ENCODE results near the gene EN1. TPM values are rescaled to one million over a fixed set of nuclear protein-coding genes. Genes with fewer than 3 reads are reported as not detected.

Gene EN1
- total RNA-seq, 4 donors from 2014 or later, result not detected

- Histone ChIP-seq H3K4me3 (no peak overlapping the region), H3K4me1 (peaks cover 0 to 8% (median 0%) of the 10 kb centered on the region in 3 donors), H3K27ac (no peak overlapping the region), H3K36me3 (no peaks in the 10 kb centered on the region), H3K27me3 (peaks cover 0 to 74% (median 0%) of the 10 kb centered on the region in 4 donors), H3K9me3 (no peaks in the 10 kb centered on the region)
- TF ChIP-seq CTCF (IDR thresholded peaks at IDR 0.05) (no peak), POLR2A (IDR thresholded peaks at IDR 0.05) (no peak)
- WGBS, 2 donors, result 55 to 58% methylated on average over 7 to 14 of the region's 23 CpGs
- intact Hi-C loops (cut with DNase I), result no loop called here
- DNase-seq, result no peak
These were observed 40.4 kb downstream of the EN1 start for GRCh38 chr2:118806797-118807667.

- H3K4me1 ChIP-seq, result peaks cover 0 to 8% (median 0%) of the 10 kb centered on the region in 3 donors
- H3K27me3 ChIP-seq, result peaks cover 0 to 60% (median 0%) of the 10 kb centered on the region in 4 donors
- H3K27ac ChIP-seq, result no peak overlapping the region
- intact Hi-C loops (cut with DNase I), result no loop called here
- no peaks in the 10 kb centered on the region for H3K36me3 ChIP-seq
- no peak for DNase-seq
- 68 to 69% methylated on average over 9 of the region's 9 CpGs for WGBS, 2 donors
- H3K9me3 ChIP-seq, result no peaks in the 10 kb centered on the region
- no peak overlapping the region for H3K4me3 ChIP-seq
- TF ChIP-seq POLR2A (IDR thresholded peaks at IDR 0.05), result no peak
- TF ChIP-seq CTCF (IDR thresholded peaks at IDR 0.05), result no peak
These were observed 42.3 kb downstream of the EN1 start for GRCh38 chr2:118805064-118805690.

GRCh38 chr2:118803012-118803411 is 44.4 kb downstream of the EN1 start:
- Histone ChIP-seq H3K4me3 (no peak overlapping the region), H3K27me3 (peaks cover 0 to 39% (median 0%) of the 10 kb centered on the region in 4 donors), H3K4me1 (no peaks in the 10 kb centered on the region), H3K36me3 (no peaks in the 10 kb centered on the region), H3K9me3 (no peaks in the 10 kb centered on the region), H3K27ac (no peak overlapping the region)
- WGBS, 2 donors, result 70 to 72% methylated on average over 5 of the region's 5 CpGs
- no peak for TF ChIP-seq CTCF (IDR thresholded peaks at IDR 0.05)
- TF ChIP-seq POLR2A (IDR thresholded peaks at IDR 0.05), result no peak
- DNase-seq, result no peak
- intact Hi-C loops (cut with DNase I), result no loop called here

- TF ChIP-seq POLR2A (IDR thresholded peaks at IDR 0.05) (no peak), CTCF (IDR thresholded peaks at IDR 0.05) (no peak)
- intact Hi-C loops (cut with DNase I), result no loop called here
- H3K4me1 ChIP-seq, result no peaks in the 10 kb centered on the region
- WGBS, 2 donors, result 55 to 56% methylated on average over 4 of the region's 4 CpGs
- no peaks in the 10 kb centered on the region for H3K36me3 ChIP-seq
- DNase-seq, result no peak
- H3K27me3 ChIP-seq, result peaks cover 0 to 38% (median 0%) of the 10 kb centered on the region in 4 donors
- no peak overlapping the region for H3K4me3 ChIP-seq
- no peaks in the 10 kb centered on the region for H3K9me3 ChIP-seq
- H3K27ac ChIP-seq, result no peak overlapping the region
These were observed 46.3 kb downstream of the EN1 start for GRCh38 chr2:118801151-118801550.

GRCh38 chr2:118800736-118801135 is 46.7 kb downstream of the EN1 start:
- TF ChIP-seq CTCF (IDR thresholded peaks at IDR 0.05) (no peak), POLR2A (IDR thresholded peaks at IDR 0.05) (no peak)
- Histone ChIP-seq H3K9me3 (no peaks in the 10 kb centered on the region), H3K36me3 (no peaks in the 10 kb centered on the region), H3K27ac (no peak overlapping the region), H3K4me3 (no peak overlapping the region), H3K27me3 (peaks cover 0 to 37% (median 0%) of the 10 kb centered on the region in 4 donors), H3K4me1 (no peaks in the 10 kb centered on the region)
- DNase-seq, result no peak
- 76 to 77% methylated on average over 4 of the region's 4 CpGs for WGBS, 2 donors
- intact Hi-C loops (cut with DNase I), result no loop called here

All from esophagus squamous epithelium (tissue), 5 donors.